Measurements from ENCODE around the gene SMARCC1.

SMARCC1 gene

GRCh38 chr3:47603332-47603731 is 178.4 kb downstream of the SMARCC1 start:
- in situ Hi-C loops (cut with HindIII; ENCODE audit: low sequenced_read_pairs), result loop anchor here (10.0 kb wide), 1 partner anchor 59 kb away; no protein-coding TSS in a partner anchor

GRCh38 chr3:47601281-47601680 is 180.4 kb downstream of the SMARCC1 start:
- in situ Hi-C loops (cut with HindIII; ENCODE audit: low sequenced_read_pairs), result loop anchor here (10.0 kb wide), 1 partner anchor 56 kb away; no protein-coding TSS in a partner anchor

- in situ Hi-C loops (cut with HindIII; ENCODE audit: low sequenced_read_pairs), result no loop called here
These were observed 186.9 kb downstream of the SMARCC1 start for GRCh38 chr3:47594792-47595191.

GRCh38 chr3:47592066-47592795 is 189.5 kb downstream of the SMARCC1 start:
- in situ Hi-C loops (cut with HindIII; ENCODE audit: low sequenced_read_pairs), result no loop called here

GRCh38 chr3:47590216-47590615 is 191.5 kb downstream of the SMARCC1 start:
- in situ Hi-C loops (cut with HindIII; ENCODE audit: low sequenced_read_pairs), result no loop called here

GRCh38 chr3:47588587-47588986 is 193.1 kb downstream of the SMARCC1 start:
- in situ Hi-C loops (cut with HindIII; ENCODE audit: low sequenced_read_pairs), result no loop called here

- in situ Hi-C loops (cut with HindIII; ENCODE audit: low sequenced_read_pairs), result no loop called here
These were observed 193.6 kb downstream of the SMARCC1 start for GRCh38 chr3:47588053-47588452.

GRCh38 chr3:47586746-47587145 is 194.9 kb downstream of the SMARCC1 start:
- in situ Hi-C loops (cut with HindIII; ENCODE audit: low sequenced_read_pairs), result no loop called here

- in situ Hi-C loops (cut with HindIII; ENCODE audit: low sequenced_read_pairs), result no loop called here
These were observed 198.2 kb downstream of the SMARCC1 start for GRCh38 chr3:47583320-47584075.

- in situ Hi-C loops (cut with HindIII; ENCODE audit: low sequenced_read_pairs), result no loop called here
These were observed 199.9 kb downstream of the SMARCC1 start for GRCh38 chr3:47581835-47582234.

GRCh38 chr3:47581422-47581821 is 200.3 kb downstream of the SMARCC1 start:
- in situ Hi-C loops (cut with HindIII; ENCODE audit: low sequenced_read_pairs), result no loop called here

GRCh38 chr3:47580481-47580880 is 201.2 kb downstream of the SMARCC1 start:
- in situ Hi-C loops (cut with HindIII; ENCODE audit: low sequenced_read_pairs), result no loop called here

GRCh38 chr3:47579875-47580274 is 201.8 kb downstream of the SMARCC1 start:
- in situ Hi-C loops (cut with HindIII; ENCODE audit: low sequenced_read_pairs), result no loop called here

GRCh38 chr3:47578691-47579632 is 202.7 kb downstream of the SMARCC1 start, which contains the start of gene CSPG5:
TSS of gene CSPG5 (minus strand) at chr3:47578865. CDS start at chr3:47578693, 172 bp downstream.
- in situ Hi-C loops (cut with HindIII; ENCODE audit: low sequenced_read_pairs), result no loop called here

GRCh38 chr3:47578119-47578632 is 203.5 kb downstream of the SMARCC1 start:
- in situ Hi-C loops (cut with HindIII; ENCODE audit: low sequenced_read_pairs), result no loop called here

GRCh38 chr3:47577583-47578118 is 204.0 kb downstream of the SMARCC1 start:
- in situ Hi-C loops (cut with HindIII; ENCODE audit: low sequenced_read_pairs), result no loop called here

- in situ Hi-C loops (cut with HindIII; ENCODE audit: low sequenced_read_pairs), result no loop called here
These were observed 208.2 kb downstream of the SMARCC1 start for GRCh38 chr3:47573190-47574172.

- in situ Hi-C loops (cut with HindIII; ENCODE audit: low sequenced_read_pairs), result no loop called here
These were observed 210.1 kb downstream of the SMARCC1 start for GRCh38 chr3:47571391-47572175.
